ENCODE measurements around the gene IGF2. TPM values are rescaled to one million over a fixed set of nuclear protein-coding genes. Genes with fewer than 3 reads are reported as not detected.

IGF2 gene
- total and polyA plus RNA-seq, 4 donors: 0.67 to 620 (median 42.6) TPM

DNA sequence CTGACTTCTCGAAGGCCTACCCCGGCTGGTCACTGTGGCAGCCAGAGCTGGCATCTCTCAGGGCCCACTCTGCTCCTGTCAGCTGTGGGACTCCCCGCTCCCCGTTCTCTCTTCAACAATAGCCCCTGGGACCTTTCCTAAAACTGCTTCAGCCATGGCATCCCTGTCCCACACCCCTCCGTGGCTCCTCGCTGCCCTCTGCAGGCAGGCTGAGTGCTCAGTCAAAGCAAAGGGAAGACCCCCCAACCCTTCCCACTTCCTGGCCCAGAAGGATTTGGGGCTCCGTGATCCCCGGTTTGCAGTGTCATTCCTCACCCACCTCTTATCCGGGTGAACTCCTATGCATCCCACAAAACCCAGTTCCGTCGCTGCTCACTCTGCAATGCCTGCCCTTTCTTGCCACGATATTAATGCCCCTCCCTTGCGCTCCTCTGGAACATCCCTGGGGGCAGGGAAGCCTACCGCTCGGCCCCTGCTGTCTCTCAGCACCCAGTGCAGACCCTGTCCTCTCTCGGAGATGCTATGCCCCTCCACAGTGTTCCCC is 34.0 kb upstream of the IGF2 start:
- ATAC-seq (ENCODE audit: low FRiP score) (no peak), DNase-seq (no peak)
- Histone ChIP-seq H3K9me3 (ENCODE audit: control insufficient read depth, low read length) (no peaks in the 10 kb centered on the region), H3K36me3 (ENCODE audit: control insufficient read depth in 1 of 2, insufficient read depth in 2 of 2, low read length in 1 of 2) (no peaks in the 10 kb centered on the region), H3K4me3 (ENCODE audit: low read length in 2 of 2) (no peak overlapping the region), H3K4me1 (ENCODE audit: control insufficient read depth in 1 of 2, insufficient read depth in 2 of 2, low read length in 2 of 2) (no peaks in the 10 kb centered on the region), H3K27ac (ENCODE audit: low read depth in 1 of 2, low read length in 2 of 2) (no peak overlapping the region), H3K27me3 (ENCODE audit: control insufficient read depth in 1 of 2, insufficient read depth in 2 of 2, low read length in 1 of 2) (no peaks in the 10 kb centered on the region)
- 86 to 88% methylated on average over 16 of the region's 16 CpGs for WGBS, 2 donors
- intact Hi-C loops (cut with DNase I): no loop called here

DNA sequence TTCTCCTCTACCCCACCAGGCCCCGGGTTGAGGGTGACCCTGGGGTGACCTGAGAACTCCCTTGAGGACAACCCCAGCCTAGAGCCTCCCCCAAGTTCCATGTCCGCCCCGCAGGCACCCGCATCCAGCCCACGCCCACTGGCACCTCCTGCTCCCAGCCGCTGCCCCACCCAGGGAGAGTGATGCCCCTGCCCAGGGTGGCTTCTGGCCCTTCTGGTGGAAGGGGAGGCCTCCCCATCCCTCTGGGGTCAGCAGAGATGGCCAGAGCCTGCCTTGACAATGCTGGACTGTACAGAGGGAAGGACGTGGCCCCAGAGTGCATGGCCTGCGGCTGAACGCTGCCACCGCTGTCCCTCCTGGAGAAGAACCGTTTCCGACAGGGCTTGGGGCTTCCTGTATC is 33.5 kb upstream of the IGF2 start:
- intact Hi-C loops (cut with DNase I): no loop called here

DNA sequence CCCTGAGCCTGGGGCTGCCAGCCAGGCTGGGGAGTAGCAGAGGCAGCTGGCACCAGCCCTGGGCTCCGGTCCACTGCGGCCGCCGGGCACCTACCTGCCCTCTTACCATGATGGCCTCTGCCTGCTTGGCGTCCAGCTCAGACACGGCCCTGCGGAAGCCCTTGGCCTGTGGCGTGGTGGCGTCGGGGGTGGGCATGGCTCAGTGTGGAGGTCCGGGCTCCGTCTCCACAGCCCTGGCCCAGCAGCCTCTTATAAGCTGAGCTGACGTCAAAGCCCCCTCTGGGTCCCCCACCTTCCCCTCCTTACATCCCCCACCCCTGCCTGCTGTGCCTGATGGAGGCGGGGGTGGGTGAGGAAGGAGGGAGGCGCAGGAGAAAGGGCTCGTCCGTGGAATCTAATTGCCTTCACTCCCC is 32.4 kb upstream of the IGF2 start, which contains the start of gene TH:
Gene TH (minus strand): TSS at position 225 of the 413 bp plus-strand sequence. CDS start 29 bp downstream, at position 196.
- H3K36me3 ChIP-seq (ENCODE audit: control insufficient read depth in 1 of 2, insufficient read depth in 2 of 2, low read length in 1 of 2): no peaks in the 10 kb centered on the region
- no peaks in the 10 kb centered on the region for H3K9me3 ChIP-seq (ENCODE audit: control insufficient read depth, low read length)
- no peaks in the 10 kb centered on the region for H3K4me1 ChIP-seq (ENCODE audit: control insufficient read depth in 1 of 2, insufficient read depth in 2 of 2, low read length in 2 of 2)
- H3K27ac ChIP-seq (ENCODE audit: low read depth in 1 of 2, low read length in 2 of 2): no peak within 1 kb of the TSS
- no peak within 1 kb of the TSS for H3K4me3 ChIP-seq (ENCODE audit: low read length in 2 of 2)
- intact Hi-C loops (cut with DNase I): no loop called here
- DNase-seq (no peak), ATAC-seq (ENCODE audit: low FRiP score) (no peak)
- H3K27me3 ChIP-seq (ENCODE audit: control insufficient read depth in 1 of 2, insufficient read depth in 2 of 2, low read length in 1 of 2): no peaks in the 10 kb centered on the region
- 64 to 67% methylated on average over 16 to 17 of the region's 17 CpGs for WGBS, 2 donors

More for the DNA sequence above, 33.5 kb upstream of the IGF2 start:
- Histone ChIP-seq H3K27me3 (ENCODE audit: control insufficient read depth in 1 of 2, insufficient read depth in 2 of 2, low read length in 1 of 2) (no peaks in the 10 kb centered on the region), H3K4me1 (ENCODE audit: control insufficient read depth in 1 of 2, insufficient read depth in 2 of 2, low read length in 2 of 2) (no peaks in the 10 kb centered on the region), H3K27ac (ENCODE audit: low read depth in 1 of 2, low read length in 2 of 2) (no peak overlapping the region), H3K9me3 (ENCODE audit: control insufficient read depth, low read length) (no peaks in the 10 kb centered on the region), H3K4me3 (ENCODE audit: low read length in 2 of 2) (no peak overlapping the region), H3K36me3 (ENCODE audit: control insufficient read depth in 1 of 2, insufficient read depth in 2 of 2, low read length in 1 of 2) (no peaks in the 10 kb centered on the region)
- DNase-seq (no peak), ATAC-seq (ENCODE audit: low FRiP score) (no peak)
- WGBS, 2 donors: 85 to 87% methylated on average over 12 of the region's 12 CpGs

DNA sequence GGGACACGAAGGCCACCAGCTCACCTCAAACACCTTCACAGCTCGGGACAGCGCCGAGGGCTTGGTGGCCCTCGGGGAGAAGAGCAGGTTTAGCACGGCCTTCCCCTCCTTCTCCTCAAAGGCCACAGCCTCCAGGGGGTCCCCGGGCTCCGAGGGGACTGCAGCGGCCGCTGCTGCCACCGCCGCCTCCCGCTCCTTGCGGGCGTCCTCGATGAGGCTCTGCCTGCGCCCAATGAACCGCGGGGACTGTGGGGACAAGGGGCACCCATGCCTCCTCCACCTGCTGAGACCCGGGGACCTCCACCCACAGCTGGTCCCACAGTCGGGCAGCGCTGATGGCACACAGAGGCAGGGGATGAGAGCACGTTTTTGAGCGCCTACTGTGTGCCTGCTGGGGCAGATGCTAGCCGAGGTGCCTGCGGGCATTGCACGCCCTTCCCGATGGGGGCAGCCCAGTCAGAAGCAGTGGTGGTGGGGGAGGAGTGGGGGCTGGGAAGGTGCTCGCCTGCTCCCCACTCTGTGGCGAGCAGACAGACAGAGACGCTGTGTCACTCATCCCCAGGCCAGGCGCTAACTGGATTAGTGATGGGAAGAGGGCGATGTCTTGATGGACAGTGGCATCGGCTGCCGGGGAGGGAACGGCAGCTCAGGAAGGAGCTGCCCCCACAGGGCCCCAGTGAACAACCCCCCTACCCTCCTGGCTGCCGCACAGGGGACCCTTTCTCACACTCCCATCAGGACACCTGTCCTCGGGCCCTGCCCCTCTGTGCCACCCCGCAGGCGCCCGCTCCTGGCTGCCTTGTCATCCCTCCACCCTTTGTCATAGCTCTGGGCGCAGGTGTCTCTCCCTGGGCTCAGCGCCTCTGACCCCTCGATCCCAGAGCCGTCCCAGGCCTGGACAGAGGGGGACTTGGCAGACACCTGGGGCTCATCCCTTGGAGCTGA is 30.7 kb upstream of the IGF2 start:
- DNase-seq (no peak), ATAC-seq (ENCODE audit: low FRiP score) (no peak)
- Histone ChIP-seq H3K27me3 (ENCODE audit: control insufficient read depth in 1 of 2, insufficient read depth in 2 of 2, low read length in 1 of 2) (no peaks in the 10 kb centered on the region), H3K36me3 (ENCODE audit: control insufficient read depth in 1 of 2, insufficient read depth in 2 of 2, low read length in 1 of 2) (no peaks in the 10 kb centered on the region), H3K4me1 (ENCODE audit: control insufficient read depth in 1 of 2, insufficient read depth in 2 of 2, low read length in 2 of 2) (no peaks in the 10 kb centered on the region), H3K4me3 (ENCODE audit: low read length in 2 of 2) (no peak overlapping the region), H3K27ac (ENCODE audit: low read depth in 1 of 2, low read length in 2 of 2) (no peak overlapping the region), H3K9me3 (ENCODE audit: control insufficient read depth, low read length) (no peaks in the 10 kb centered on the region)
- WGBS, 2 donors: 80 to 81% methylated on average over 43 to 45 of the region's 45 CpGs
- intact Hi-C loops (cut with DNase I): no loop called here

DNA sequence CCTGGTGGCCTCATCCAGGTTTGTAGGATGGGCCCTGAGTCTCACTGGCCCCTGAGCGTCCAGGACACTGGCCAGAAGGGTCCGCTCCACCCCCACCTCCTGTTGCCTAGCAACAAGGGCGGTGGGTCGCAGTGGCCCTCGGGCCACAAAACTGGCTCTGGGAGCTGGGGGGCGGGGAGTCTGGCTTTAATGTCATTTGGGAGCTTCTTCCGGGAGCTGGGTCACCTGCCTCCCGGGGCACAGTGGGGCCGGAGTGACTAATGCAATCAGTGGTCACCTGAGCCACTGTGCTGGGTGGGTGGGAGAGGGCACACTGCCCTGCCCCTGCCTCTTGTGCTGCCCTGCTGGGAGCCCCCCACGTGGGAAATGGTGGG is 29.8 kb upstream of the IGF2 start:
- Histone ChIP-seq H3K4me1 (ENCODE audit: control insufficient read depth in 1 of 2, insufficient read depth in 2 of 2, low read length in 2 of 2) (no peaks in the 10 kb centered on the region), H3K27me3 (ENCODE audit: control insufficient read depth in 1 of 2, insufficient read depth in 2 of 2, low read length in 1 of 2) (no peaks in the 10 kb centered on the region), H3K27ac (ENCODE audit: low read depth in 1 of 2, low read length in 2 of 2) (no peak overlapping the region), H3K9me3 (ENCODE audit: control insufficient read depth, low read length) (no peaks in the 10 kb centered on the region), H3K36me3 (ENCODE audit: control insufficient read depth in 1 of 2, insufficient read depth in 2 of 2, low read length in 1 of 2) (no peaks in the 10 kb centered on the region), H3K4me3 (ENCODE audit: low read length in 2 of 2) (no peak overlapping the region)
- ATAC-seq (ENCODE audit: low FRiP score) (no peak), DNase-seq (no peak)
- 59 to 62% methylated on average over 10 of the region's 10 CpGs for WGBS, 2 donors
- intact Hi-C loops (cut with DNase I): no loop called here

DNA sequence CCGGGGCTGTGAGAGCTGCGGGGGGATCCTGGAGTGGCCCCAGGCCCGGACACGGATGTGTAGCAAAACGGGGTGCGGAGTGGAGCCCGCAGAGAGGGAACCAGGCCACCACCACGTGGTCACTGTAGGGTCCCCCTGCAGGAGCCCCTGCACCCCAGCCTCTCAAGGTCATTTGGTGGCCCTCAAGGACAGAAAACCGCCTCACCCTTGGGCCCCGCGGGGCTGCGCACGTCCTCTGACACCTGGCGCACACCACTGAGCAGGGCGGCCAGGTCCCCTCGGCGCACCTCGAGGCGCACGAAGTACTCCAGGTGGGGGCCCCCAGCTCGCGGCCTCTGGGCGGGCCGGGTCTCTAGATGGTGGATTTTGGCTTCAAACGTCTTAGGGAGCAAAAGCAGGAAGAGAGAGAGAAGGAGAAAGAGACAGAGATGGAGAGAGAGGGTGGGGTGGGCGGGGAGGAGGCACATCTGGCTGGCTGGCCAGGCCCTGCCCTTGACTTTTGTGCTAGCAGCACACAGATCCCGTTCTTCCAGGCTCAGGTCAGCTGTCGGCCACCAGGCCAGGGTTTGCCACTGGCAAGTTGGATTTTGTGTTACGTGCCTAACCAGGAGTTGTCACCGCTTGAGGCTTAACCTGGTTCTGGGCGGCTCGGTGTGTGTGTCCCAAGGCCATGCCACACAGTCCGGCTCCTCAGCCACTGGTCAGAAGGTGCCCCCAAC is 29.3 kb upstream of the IGF2 start:
- WGBS, 2 donors: 82 to 86% methylated on average over 33 of the region's 33 CpGs
- intact Hi-C loops (cut with DNase I): no loop called here
- Histone ChIP-seq H3K4me3 (ENCODE audit: low read length in 2 of 2) (no peak overlapping the region), H3K4me1 (ENCODE audit: control insufficient read depth in 1 of 2, insufficient read depth in 2 of 2, low read length in 2 of 2) (no peaks in the 10 kb centered on the region), H3K27ac (ENCODE audit: low read depth in 1 of 2, low read length in 2 of 2) (no peak overlapping the region), H3K27me3 (ENCODE audit: control insufficient read depth in 1 of 2, insufficient read depth in 2 of 2, low read length in 1 of 2) (no peaks in the 10 kb centered on the region), H3K9me3 (ENCODE audit: control insufficient read depth, low read length) (no peaks in the 10 kb centered on the region), H3K36me3 (ENCODE audit: control insufficient read depth in 1 of 2, insufficient read depth in 2 of 2, low read length in 1 of 2) (no peaks in the 10 kb centered on the region)
- ATAC-seq (ENCODE audit: low FRiP score): no peak
- no peak for DNase-seq

DNA sequence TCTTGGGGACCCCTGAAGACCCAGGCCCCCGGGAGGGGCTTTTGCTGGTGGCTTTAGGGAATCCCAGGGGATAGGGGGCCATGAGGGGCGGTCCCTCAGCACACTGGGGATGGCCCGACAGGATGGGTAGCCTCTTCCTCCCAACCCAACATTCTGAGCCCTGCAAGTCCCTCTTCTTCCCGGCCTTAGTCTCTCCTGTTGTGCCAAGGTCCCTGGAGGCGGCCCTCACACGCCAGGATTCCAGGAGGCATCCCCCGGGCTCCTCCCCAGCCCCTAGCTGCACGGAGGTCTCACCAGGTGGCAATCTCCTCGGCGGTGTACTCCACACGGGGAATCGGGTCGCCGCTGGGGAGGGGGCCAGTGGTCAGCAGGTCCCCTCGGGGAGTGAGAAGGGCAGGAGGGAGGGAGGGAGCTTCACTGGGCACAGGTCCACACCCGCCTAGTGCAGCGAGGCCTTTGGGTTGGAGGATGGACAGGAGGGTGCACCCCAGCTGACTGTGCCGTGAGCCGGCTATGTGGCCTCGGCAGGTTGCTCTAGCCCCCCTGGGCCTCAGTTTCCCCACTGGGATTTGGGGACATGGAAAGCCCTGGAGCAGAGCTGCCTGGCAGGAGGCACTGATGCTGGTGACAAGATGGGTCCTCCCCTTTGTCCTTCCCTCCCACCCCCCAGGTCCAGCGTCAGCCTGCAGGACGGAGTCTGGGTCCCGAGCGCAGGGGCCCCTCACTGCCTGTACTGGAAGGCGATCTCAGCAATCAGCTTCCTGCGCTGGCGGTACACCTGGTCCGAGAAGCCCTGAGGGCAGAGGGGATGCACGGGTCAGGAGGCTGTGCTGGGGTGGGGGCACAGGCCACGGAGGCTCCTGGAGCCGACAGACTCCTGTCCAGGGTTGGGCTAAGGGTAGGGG is 28.2 kb upstream of the IGF2 start:
- WGBS, 2 donors: 60 to 61% methylated on average over 31 of the region's 31 CpGs
- H3K27me3 ChIP-seq (ENCODE audit: control insufficient read depth in 1 of 2, insufficient read depth in 2 of 2, low read length in 1 of 2): no peaks in the 10 kb centered on the region
- no peak overlapping the region for H3K27ac ChIP-seq (ENCODE audit: low read depth in 1 of 2, low read length in 2 of 2)
- no peaks in the 10 kb centered on the region for H3K9me3 ChIP-seq (ENCODE audit: control insufficient read depth, low read length)
- no peaks in the 10 kb centered on the region for H3K36me3 ChIP-seq (ENCODE audit: control insufficient read depth in 1 of 2, insufficient read depth in 2 of 2, low read length in 1 of 2)
- intact Hi-C loops (cut with DNase I): no loop called here
- H3K4me3 ChIP-seq (ENCODE audit: low read length in 2 of 2): no peak overlapping the region
- no peaks in the 10 kb centered on the region for H3K4me1 ChIP-seq (ENCODE audit: control insufficient read depth in 1 of 2, insufficient read depth in 2 of 2, low read length in 2 of 2)
- no peak for ATAC-seq (ENCODE audit: low FRiP score)
- DNase-seq: no peak
